ENCODE results near the gene GJB2. TPM values are rescaled to one million over a fixed set of nuclear protein-coding genes. Genes with fewer than 3 reads are reported as not detected.
A peak's percentile ranks its signal among the peaks of the same experiment; 100 is the strongest.

The GJB2 gene
- under 0.01 TPM in 1 of 2 replicates, not detected in the other for total RNA-seq
- 0.09 and 0.27 TPM in 2 replicates for polyA plus RNA-seq
- 0.16 TPM in 1 of 2 replicates, not detected in the other for polyA plus RNA-seq (2012)
- not detected in 2 replicates for polyA minus RNA-seq (ENCODE audit: low replicate concordance)

DNA sequence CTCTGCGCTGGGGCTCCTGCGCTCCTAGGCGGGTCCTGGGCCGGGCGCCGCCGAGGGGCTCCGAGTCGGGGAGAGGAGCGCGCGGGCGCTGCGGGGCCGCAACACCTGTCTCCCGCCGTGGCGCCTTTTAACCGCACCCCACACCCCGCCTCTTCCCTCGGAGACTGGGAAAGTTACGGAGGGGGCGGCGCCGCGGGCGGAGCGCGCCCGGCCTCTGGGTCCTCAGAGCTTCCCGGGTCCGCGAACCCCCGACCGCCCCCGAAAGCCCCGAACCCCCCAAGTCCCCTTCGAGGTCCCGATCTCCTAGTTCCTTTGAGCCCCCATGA, at the start of gene GJB2:
Gene GJB2, minus strand, starts transcription at position 103 of the 326 bp plus-strand sequence. CDS start 3,357 bp downstream, outside the sequence.
- no peak within 1 kb of the TSS for H3K9ac ChIP-seq (ENCODE audit: insufficient read depth, low read length)
- no peaks in the 10 kb centered on the region for H4K20me1 ChIP-seq (ENCODE audit: control insufficient read depth, extremely low read depth, insufficient read depth, low read length)
- DNase-seq (ENCODE audit: low read depth in 2 of 2): no peak
- H3K9me3 ChIP-seq (ENCODE audit: control insufficient read depth, insufficient read depth, low read depth, low read length): no peaks in the 10 kb centered on the region
- H3K27ac ChIP-seq (ENCODE audit: insufficient read depth, low read length): no peak within 1 kb of the TSS
- H3K27me3 ChIP-seq (ENCODE audit: control insufficient read depth, insufficient read depth, low read length): peaks cover 60% of the 10 kb centered on the region
- H2AFZ ChIP-seq (ENCODE audit: low read length): no peak within 1 kb of the TSS
- peak within 1 kb of the TSS; percentile 79 for H3K4me2 ChIP-seq (ENCODE audit: extremely low read depth, insufficient read depth, low read length)
- no peak for TF ChIP-seq EZH2 (IDR thresholded peaks at IDR 0.05; ENCODE audit: low read length, missing control alignments)
- TF ChIP-seq, protein P1, sequence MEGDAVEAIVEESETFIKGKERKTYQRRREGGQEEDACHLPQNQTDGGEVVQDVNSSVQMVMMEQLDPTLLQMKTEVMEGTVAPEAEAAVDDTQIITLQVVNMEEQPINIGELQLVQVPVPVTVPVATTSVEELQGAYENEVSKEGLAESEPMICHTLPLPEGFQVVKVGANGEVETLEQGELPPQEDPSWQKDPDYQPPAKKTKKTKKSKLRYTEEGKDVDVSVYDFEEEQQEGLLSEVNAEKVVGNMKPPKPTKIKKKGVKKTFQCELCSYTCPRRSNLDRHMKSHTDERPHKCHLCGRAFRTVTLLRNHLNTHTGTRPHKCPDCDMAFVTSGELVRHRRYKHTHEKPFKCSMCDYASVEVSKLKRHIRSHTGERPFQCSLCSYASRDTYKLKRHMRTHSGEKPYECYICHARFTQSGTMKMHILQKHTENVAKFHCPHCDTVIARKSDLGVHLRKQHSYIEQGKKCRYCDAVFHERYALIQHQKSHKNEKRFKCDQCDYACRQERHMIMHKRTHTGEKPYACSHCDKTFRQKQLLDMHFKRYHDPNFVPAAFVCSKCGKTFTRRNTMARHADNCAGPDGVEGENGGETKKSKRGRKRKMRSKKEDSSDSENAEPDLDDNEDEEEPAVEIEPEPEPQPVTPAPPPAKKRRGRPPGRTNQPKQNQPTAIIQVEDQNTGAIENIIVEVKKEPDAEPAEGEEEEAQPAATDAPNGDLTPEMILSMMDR (conservative IDR thresholded peaks at IDR 0.05 in 1 of 2, IDR thresholded peaks at IDR 0.05 in 1 of 2; ENCODE audit: low read depth in 1 of 2, low read length in 2 of 2): no peak
- H3K4me3 ChIP-seq (replicated peaks in 1 of 4; ENCODE audit: control extremely low read depth in 1 of 4, insufficient read depth in 1 of 4, low read depth in 3 of 4, low read length in 4 of 4): peak within 1 kb of the TSS; percentile 32 to 49 (median 36)
- H3K4me1 ChIP-seq (ENCODE audit: control insufficient read depth, extremely low read depth, insufficient read depth, low read length): no peaks in the 10 kb centered on the region
- H3K36me3 ChIP-seq (ENCODE audit: control insufficient read depth, insufficient read depth, low read length): no peaks in the 10 kb centered on the region
- H3K79me2 ChIP-seq (ENCODE audit: control insufficient read depth, insufficient read depth, low read length): no peaks in the 10 kb centered on the region

DNA sequence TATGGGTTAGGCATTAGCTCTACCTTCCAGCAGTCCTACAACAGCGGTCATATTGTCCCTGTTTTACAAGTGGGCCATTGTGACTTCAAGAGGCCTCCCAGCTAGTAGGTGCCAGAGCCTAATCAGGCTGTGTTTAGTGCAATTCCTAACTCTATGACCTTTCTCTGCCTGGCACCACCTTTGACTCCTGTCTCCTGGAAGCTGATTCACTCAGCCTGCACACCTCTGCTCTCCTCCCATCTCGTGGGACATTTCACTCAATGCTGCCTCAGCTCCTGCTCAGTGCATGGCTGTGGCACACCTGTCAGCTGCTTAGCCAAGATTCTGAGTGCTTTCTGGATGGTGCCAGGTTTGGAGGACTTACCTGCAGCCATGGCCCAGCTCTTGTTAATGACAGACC, 48.9 kb upstream of the GJB2 start:
- Histone ChIP-seq H3K36me3 (ENCODE audit: control insufficient read depth, insufficient read depth, low read length) (no peaks in the 10 kb centered on the region), H3K79me2 (ENCODE audit: control insufficient read depth, insufficient read depth, low read length) (no peaks in the 10 kb centered on the region), H3K27me3 (ENCODE audit: control insufficient read depth, insufficient read depth, low read length) (peaks cover 2% of the 10 kb centered on the region), H4K20me1 (ENCODE audit: control insufficient read depth, extremely low read depth, insufficient read depth, low read length) (no peaks in the 10 kb centered on the region), H3K9me3 (ENCODE audit: control insufficient read depth, insufficient read depth, low read depth, low read length) (no peaks in the 10 kb centered on the region), H3K9ac (ENCODE audit: insufficient read depth, low read length) (no peak overlapping the region), H3K4me3 (replicated peaks in 1 of 4; ENCODE audit: control extremely low read depth in 1 of 4, insufficient read depth in 1 of 4, low read depth in 3 of 4, low read length in 4 of 4) (no peak overlapping the region), H3K4me1 (ENCODE audit: control insufficient read depth, extremely low read depth, insufficient read depth, low read length) (no peaks in the 10 kb centered on the region), H2AFZ (ENCODE audit: low read length) (no peak overlapping the region), H3K4me2 (ENCODE audit: extremely low read depth, insufficient read depth, low read length) (no peak overlapping the region), H3K27ac (ENCODE audit: insufficient read depth, low read length) (no peak overlapping the region)
- TF ChIP-seq, protein P1 (conservative IDR thresholded peaks at IDR 0.05 in 1 of 2, IDR thresholded peaks at IDR 0.05 in 1 of 2; ENCODE audit: low read depth in 1 of 2, low read length in 2 of 2): no peak
- TF ChIP-seq EZH2 (IDR thresholded peaks at IDR 0.05; ENCODE audit: low read length, missing control alignments): no peak
- DNase-seq (ENCODE audit: low read depth in 2 of 2): no peak

DNA sequence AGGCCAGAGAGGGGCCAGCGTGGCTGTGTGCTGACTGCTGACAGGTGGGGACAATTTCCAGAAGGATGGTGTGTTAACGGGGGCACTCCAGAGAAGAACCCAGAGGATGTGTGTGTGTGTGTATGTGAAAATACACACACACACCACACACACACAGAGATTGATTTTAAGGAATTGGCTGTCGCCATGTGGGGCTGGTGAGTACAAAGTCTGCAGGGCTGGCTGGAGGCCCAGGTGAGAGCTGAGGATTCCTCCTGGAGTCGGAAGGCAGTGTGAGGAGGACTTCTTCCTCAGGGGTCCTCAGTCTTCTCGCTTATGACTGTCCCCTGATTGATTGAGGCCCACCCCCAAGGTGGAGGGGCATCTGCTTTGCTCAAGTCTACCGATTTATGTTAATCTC, 47.0 kb upstream of the GJB2 start:
- H3K27me3 ChIP-seq (ENCODE audit: control insufficient read depth, insufficient read depth, low read length): peaks cover 2% of the 10 kb centered on the region
- H3K4me3 ChIP-seq (replicated peaks in 1 of 4; ENCODE audit: control extremely low read depth in 1 of 4, insufficient read depth in 1 of 4, low read depth in 3 of 4, low read length in 4 of 4): no peak overlapping the region
- TF ChIP-seq EZH2 (IDR thresholded peaks at IDR 0.05; ENCODE audit: low read length, missing control alignments): no peak
- TF ChIP-seq, protein P1 (conservative IDR thresholded peaks at IDR 0.05 in 1 of 2, IDR thresholded peaks at IDR 0.05 in 1 of 2; ENCODE audit: low read depth in 1 of 2, low read length in 2 of 2): no peak
- no peaks in the 10 kb centered on the region for H3K4me1 ChIP-seq (ENCODE audit: control insufficient read depth, extremely low read depth, insufficient read depth, low read length)
- H3K4me2 ChIP-seq (ENCODE audit: extremely low read depth, insufficient read depth, low read length): no peak overlapping the region
- no peaks in the 10 kb centered on the region for H3K79me2 ChIP-seq (ENCODE audit: control insufficient read depth, insufficient read depth, low read length)
- H3K9me3 ChIP-seq (ENCODE audit: control insufficient read depth, insufficient read depth, low read depth, low read length): no peaks in the 10 kb centered on the region
- H3K36me3 ChIP-seq (ENCODE audit: control insufficient read depth, insufficient read depth, low read length): no peaks in the 10 kb centered on the region
- no peak overlapping the region for H3K9ac ChIP-seq (ENCODE audit: insufficient read depth, low read length)
- no peak overlapping the region for H3K27ac ChIP-seq (ENCODE audit: insufficient read depth, low read length)
- no peak for DNase-seq (ENCODE audit: low read depth in 2 of 2)
- H2AFZ ChIP-seq (ENCODE audit: low read length): no peak overlapping the region
- no peaks in the 10 kb centered on the region for H4K20me1 ChIP-seq (ENCODE audit: control insufficient read depth, extremely low read depth, insufficient read depth, low read length)

All from fibroblast of lung (primary cell).